HL-60 (cell line): ENCODE results near the gene SVIL.
"Not testable (repeated sequence)": the region's sequence is repeated elsewhere in the genome, so short reads cannot be mapped to it uniquely, and the experiment has no call there.

ENCODE experiments used
- DNase-seq, 2 experiments: peaks; one replicate each; pipeline ENCODE4 v3.0.0-alpha.2; 2010 to 2020; ENCODE audit warnings: low read depth in 1 of 2, low spot score in 1 of 2
- H3K27ac ChIP-seq: fragments of 250-450 bp; sonication (Bioruptor Pico); replicated peaks from 2 replicates; pipeline ENCODE4 v1.5.1; 2020; ENCODE audit warnings: mild to moderate bottlenecking, moderate library complexity
- H3K27me3 ChIP-seq: fragments of 250-450 bp; sonication (Bioruptor Pico); 2 replicates; pipeline ENCODE4 v1.5.1; 2021; ENCODE audit warnings: mild to moderate bottlenecking, moderate library complexity; ENCODE audit not compliant: insufficient read depth, poor library complexity, severe bottlenecking
- H3K4me3 ChIP-seq: replicated peaks from 2 replicates; pipeline ENCODE4 v1.5.1; 2011; ENCODE audit warnings: mild to moderate bottlenecking, control low read depth, low read length; ENCODE audit not compliant: insufficient read depth
- CTCF ChIP-seq: IDR thresholded peaks from one replicate; pipeline ENCODE4 v1.5.1; 2011; ENCODE audit warnings: low read length, control low read depth, inconsistent platforms; ENCODE audit not compliant: insufficient read depth
- GABPA ChIP-seq: IDR thresholded peaks from 2 replicates; pipeline ENCODE4 v1.6.1; 2012; ENCODE audit warnings: low read depth
- POLR2AphosphoS5 ChIP-seq: IDR thresholded peaks from 2 replicates; pipeline ENCODE4 v1.6.1; 2012; ENCODE audit warnings: low read depth
- REST ChIP-seq: IDR thresholded peaks from 2 replicates; pipeline ENCODE4 v1.6.1; 2012; ENCODE audit warnings: low read depth; ENCODE audit not compliant: insufficient replicate concordance
- SPI1 ChIP-seq: IDR thresholded peaks from 2 replicates; pipeline ENCODE4 v1.6.1; 2012; ENCODE audit warnings: low read depth, mild to moderate bottlenecking, borderline replicate concordance

The SVIL gene

GRCh38 chr10:29610876-29611647, 23.7 kb downstream of the SVIL start:
- no peaks in the 10 kb centered on the region for H3K27me3 ChIP-seq
- no peak overlapping the region for H3K27ac ChIP-seq
- DNase-seq, result no peak
- TF ChIP-seq REST (no peak), SPI1 (no peak), GABPA (no peak), CTCF (no peak), POLR2AphosphoS5 (no peak)
- H3K4me3 ChIP-seq, result no peak overlapping the region

- H3K4me3 ChIP-seq, DNase-seq, H3K27me3 ChIP-seq, H3K27ac ChIP-seq: not testable (repeated sequence)
Measured at GRCh38 chr10:29610331-29610730, 24.4 kb downstream of the SVIL start.

GRCh38 chr10:29609696-29610095, 25.1 kb downstream of the SVIL start:
- Histone ChIP-seq H3K27me3 (no peaks in the 10 kb centered on the region), H3K27ac (no peak overlapping the region), H3K4me3 (no peak overlapping the region)
- no peak for TF ChIP-seq POLR2AphosphoS5
- no peak for TF ChIP-seq CTCF
- TF ChIP-seq GABPA, result no peak
- no peak for TF ChIP-seq SPI1
- no peak for TF ChIP-seq REST
- no peak for DNase-seq

GRCh38 chr10:29608476-29609301, 26.1 kb downstream of the SVIL start:
- Histone ChIP-seq H3K4me3 (no peak overlapping the region), H3K27ac (no peak overlapping the region), H3K27me3 (no peaks in the 10 kb centered on the region)
- TF ChIP-seq CTCF (no peak), GABPA (no peak), SPI1 (no peak), POLR2AphosphoS5 (no peak), REST (no peak)
- DNase-seq, result no peak
